GM13976 (cell line): ENCODE results near the gene C17orf50.

Experiments used
- DNase-seq: peaks from one replicate; pipeline ENCODE4 v3.0.0; 2012; ENCODE audit warnings: low spot score
- CTCF ChIP-seq: IDR thresholded peaks from 2 replicates; pipeline ENCODE4 v1.5.1; 2012; ENCODE audit warnings: borderline replicate concordance, mild to moderate bottlenecking; ENCODE audit not compliant: insufficient read depth; ENCODE audit errors: extremely low read depth, missing control alignments, control extremely low read depth
- in situ Hi-C: fragments of 300-500 bp; cut with MboI; formaldehyde crosslinking; loops from one replicate; pipeline ENCODE4 v1.12.0; 2022; ENCODE audit warnings: low sequenced_read_pairs, mixed read lengths, inconsistent platforms; ENCODE audit not compliant: unreplicated experiment

C17orf50 gene

GRCh38 chr17:35795871-35796265, 35.2 kb downstream of the C17orf50 start:
- in situ Hi-C loops = no loop called here
- no peak for TF ChIP-seq CTCF
- no peak for DNase-seq

GRCh38 chr17:35796942-35797341, 36.3 kb downstream of the C17orf50 start:
- in situ Hi-C loops = no loop called here
- no peak for DNase-seq
- no peak for TF ChIP-seq CTCF

GRCh38 chr17:35797370-35797769, 36.7 kb downstream of the C17orf50 start:
- DNase-seq = no peak
- TF ChIP-seq CTCF = no peak
- in situ Hi-C loops = no loop called here

- in situ Hi-C loops = no loop called here
Observed at GRCh38 chr17:35797918-35798317, 37.2 kb downstream of the C17orf50 start.

GRCh38 chr17:35799942-35800341, 39.3 kb downstream of the C17orf50 start:
- in situ Hi-C loops = no loop called here
- no peak for DNase-seq
- TF ChIP-seq CTCF = no peak

More at GRCh38 chr17:35797918-35798317, 37.2 kb downstream of the C17orf50 start:
- TF ChIP-seq CTCF = no peak
- DNase-seq = no peak

- no peak for DNase-seq
- in situ Hi-C loops = no loop called here
- no peak for TF ChIP-seq CTCF
Observed at GRCh38 chr17:35801583-35802224, 41.0 kb downstream of the C17orf50 start.
